NCI-H2171 treated with DMSO at 0.1 percent for 48 hours (cell line): ENCODE results near the gene TAF4.

Experiments used
- DNase-seq: peaks from one replicate; lab custom pipeline; 2025; lab: John Stamatoyannopoulos, UW

The TAF4 gene

GRCh38 chr20:62021793-62022385 lies 43.8 kb downstream of the TAF4 start:
- no peak for DNase-seq

GRCh38 chr20:62020935-62021701 lies 44.6 kb downstream of the TAF4 start:
- no peak for DNase-seq

DNA sequence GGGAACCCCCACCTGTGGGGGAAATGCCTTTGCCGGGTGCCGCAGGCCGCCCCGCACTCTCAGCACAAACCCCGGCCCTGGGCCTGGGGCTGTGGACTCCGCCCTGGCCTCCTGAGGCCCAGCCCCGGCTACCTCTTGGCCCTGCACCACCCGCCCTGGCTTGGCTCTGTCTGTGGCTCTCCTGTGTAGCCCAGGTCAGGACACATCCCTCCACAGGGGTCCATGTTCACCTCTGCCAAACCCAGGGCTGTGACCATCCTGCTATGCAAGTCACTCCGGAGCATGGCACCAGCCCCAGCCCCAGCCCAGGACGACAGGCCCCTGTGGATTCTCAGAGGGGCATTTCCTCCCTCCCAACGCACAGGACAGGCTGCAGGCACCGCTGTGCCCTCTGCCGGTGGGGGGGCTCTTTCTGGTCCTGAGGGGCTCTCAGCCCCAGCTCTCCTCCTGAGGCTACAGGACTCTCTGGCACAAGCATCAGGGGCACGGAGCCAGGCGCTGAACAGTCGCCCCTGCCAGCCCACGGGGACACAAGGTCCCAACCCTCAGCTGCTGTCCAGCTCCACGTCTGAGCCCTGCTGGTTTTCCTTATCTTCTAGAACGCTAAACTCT lies 45.7 kb downstream of the TAF4 start:
- DNase-seq, result no peak

GRCh38 chr20:62019144-62019805 lies 46.4 kb downstream of the TAF4 start:
- DNase-seq, result no peak

DNA sequence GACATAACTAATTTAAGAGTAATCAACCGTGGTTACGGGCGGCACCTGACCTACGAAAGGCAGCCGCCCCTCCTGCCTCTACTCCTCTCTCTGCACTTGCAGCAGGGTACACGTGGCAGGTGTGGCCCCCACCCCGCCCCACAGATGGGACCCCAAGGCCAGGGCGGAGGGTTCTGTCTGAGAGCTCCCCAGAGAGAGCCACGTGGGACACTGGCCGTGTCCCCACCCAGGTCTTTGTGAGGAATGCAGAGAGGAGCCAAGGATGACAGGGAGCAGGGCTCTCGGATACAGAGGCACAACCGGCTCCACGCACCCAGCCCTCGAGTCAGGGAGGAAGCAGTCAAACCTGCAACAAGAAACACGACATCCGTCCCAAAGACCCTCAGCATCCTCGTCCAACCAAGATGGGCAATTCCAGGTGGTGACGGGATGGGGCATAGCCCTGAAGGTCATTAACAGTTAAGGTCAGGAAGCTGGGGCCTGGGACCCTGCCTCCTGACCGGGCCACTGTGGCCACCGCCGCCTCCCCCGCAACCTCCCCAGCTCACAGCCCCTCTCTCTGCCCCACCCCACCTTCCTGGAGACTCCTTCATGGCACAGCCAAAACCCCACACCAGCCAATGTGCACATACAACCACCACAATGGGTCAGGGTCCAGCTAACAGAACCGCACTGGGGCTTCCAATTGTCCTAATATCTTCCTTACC lies 47.1 kb downstream of the TAF4 start:
- no peak for DNase-seq

- DNase-seq, result no peak
Observed at GRCh38 chr20:62015540-62016288, 50.0 kb downstream of the TAF4 start.

- no peak for DNase-seq
Observed at GRCh38 chr20:62014889-62015537, 50.7 kb downstream of the TAF4 start.

GRCh38 chr20:62014488-62014775 lies 51.2 kb downstream of the TAF4 start:
- DNase-seq, result no peak

- DNase-seq, result no peak
Observed at GRCh38 chr20:62012631-62013030, 53.0 kb downstream of the TAF4 start.

DNA sequence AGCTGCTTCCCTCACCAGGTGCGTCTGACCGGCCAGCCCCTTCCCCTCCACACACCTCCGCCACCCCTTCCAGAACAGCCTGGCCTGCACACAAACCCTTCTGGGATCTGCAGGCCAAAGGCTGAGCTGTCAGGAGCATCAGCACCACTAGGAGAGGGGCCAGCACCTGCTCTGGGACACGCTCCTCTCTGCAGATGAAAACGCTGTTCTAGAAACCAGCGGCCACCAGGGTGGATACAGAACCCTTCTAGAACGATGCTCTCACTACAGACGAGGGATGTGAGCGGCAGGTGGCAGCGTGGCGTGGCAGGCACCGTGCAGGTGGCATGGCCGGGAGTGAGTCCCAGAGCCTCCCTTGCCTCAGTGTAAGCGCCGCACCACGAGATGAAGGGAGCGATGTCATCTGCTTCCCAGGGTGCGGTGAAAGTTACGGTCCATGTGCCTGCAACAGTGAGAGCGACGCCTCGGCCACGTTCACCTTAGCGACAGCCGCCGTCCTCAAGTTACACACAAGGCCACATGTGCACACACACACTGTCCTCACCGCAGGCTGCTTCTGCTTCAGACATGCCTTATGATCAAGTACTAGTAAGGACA lies 53.6 kb downstream of the TAF4 start:
- no peak for DNase-seq

DNA sequence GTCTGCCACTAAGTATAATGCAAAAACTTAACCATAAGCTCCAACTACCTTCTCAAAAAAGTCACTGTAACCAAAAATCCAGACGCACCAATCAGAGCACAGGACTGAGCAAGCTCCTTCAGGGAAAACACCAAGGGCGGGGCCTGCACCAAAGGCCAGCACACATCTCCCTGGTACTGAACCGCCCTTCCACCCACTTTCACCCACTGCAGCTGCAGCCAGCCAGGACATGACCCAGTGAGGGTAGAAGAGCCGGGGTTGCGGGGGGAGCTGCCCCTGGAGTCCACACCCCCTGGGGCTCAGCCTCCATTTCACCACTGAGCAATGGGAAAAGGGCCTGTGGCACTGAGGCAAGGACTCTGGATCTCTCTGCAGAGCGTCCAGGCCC lies 54.3 kb downstream of the TAF4 start:
- no peak for DNase-seq

DNA sequence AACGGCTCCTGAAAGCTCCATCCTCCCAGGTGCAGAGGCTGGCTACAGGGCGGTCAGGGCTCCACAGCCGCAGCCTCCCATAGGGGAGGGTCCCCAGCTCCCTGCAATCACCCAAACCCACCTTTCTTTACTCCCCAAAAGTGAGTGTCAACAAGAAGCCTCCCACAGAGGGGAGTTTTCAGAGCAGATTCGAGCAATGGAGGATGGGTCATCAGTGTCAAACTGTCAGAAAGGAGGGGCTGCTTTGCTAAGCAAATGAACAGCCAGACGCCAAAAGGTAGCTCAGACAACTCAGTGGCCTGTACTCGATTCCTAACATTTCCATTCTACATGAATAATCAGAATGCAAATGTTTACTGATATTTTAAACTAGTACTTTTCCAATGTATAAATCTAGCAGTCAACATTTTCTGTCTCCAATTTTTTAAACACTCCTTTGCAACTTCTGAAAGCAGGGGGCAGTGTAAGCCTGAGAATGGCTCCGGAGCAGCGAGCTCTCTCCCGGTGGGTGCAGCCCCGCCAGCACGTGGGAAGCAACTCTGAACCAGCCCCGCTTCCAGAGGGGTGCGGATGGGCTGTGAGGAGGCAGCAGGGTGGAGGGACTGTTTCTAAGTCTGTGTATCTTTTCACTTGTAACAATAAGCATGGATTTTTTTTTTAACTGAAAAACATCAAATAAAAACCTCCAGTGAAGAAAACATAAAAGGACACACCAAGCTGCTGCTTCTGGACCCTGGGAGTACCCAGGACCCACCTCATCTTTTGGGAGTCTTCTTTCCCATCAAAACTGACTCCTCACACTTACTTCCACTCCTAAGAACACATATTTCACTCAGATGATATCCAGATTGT lies 54.9 kb downstream of the TAF4 start:
- DNase-seq, result peak; percentile 53

- no peak for DNase-seq
Observed at GRCh38 chr20:62009869-62010445, 55.7 kb downstream of the TAF4 start.

DNA sequence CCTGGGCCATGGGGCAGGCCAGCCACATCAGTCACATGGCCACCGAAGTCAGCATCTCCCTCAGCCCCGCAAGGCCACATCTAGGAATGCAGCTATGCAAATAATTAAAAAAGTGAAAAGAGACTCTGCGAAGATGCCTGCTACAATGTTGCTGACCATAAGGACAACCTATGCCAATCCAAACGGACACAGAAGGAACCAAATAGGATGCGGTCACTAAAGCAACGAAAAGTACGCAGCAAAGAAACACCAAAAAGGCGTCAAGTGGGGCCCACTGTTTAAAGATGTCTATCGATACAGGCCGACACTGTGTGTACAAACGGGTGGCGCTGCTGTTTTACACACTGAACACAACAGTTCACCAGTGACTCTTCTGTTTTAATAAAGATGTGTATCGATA lies 56.4 kb downstream of the TAF4 start:
- DNase-seq, result no peak

DNA sequence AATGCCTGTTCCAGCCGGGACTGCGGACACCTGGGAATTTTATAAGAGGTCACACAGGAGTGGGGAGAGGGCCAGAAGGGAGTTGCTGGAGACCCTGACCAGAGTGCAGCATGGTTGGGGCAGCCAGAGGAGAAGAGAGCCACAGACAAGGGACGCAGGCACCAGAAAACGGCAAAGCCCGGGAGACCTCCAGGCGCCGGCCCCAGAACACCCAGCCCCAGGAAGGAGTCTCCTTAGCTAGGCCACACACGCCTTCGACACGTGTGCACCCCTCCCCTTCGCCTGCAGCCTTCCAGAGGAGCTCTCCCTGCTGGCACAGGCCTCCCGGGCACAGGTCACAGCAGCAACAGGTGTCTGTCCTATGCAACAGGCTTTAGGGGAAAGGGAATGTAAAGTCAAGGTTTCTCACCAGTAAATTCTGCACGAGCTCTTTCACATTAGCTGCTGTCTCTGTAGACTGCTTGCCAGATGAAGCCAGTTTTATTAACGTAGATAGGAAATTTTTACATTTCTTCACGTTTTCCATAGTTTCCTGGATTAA lies 57.0 kb downstream of the TAF4 start:
- DNase-seq, result no peak

DNA sequence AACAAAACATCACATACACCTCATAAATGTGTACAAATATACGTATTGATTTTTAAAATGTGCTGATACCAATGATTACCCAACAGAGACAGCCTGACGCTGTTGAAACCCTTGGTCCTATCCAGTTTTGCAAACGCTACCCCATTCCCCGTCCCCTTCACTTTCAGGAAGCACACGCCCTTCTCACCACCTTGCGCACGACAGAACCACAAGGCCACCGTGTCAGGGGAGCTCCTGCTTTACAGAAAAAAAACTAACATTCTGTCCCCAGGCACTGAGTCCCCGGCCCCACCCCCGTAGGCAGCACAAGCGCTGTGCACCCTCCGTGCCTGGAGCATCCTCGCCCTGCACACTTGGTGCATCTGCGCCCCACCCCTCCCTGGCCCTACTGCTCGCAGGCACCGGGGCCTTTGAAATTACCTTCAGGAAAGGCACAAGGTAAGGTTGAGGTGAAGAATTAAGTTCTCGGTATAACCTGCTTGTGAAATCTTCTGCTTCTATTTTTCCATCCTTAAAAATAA lies 58.5 kb downstream of the TAF4 start:
- no peak for DNase-seq

DNA sequence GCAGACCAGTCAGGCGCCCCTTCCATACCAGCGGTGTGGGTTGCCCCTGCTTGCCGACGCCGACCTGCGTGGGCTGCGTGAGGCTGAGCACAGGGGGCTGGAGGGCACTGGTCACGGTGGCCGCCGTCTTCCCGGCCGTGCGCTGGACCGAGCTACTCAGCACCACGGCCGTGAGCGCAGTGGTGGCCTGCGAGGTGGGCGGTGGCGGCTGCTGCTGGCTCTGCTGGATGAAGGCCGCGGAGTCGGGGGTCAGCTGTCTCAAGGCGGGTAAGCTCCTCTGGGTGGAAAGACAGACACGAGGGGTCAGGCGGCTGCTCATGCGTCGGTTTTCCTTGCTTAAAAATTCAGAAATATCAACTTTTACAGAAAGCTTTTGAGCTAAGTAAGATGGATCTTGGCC lies 59.2 kb downstream of the TAF4 start:
- no peak for DNase-seq

- no peak for DNase-seq
Observed at GRCh38 chr20:62004614-62005013, 61.1 kb downstream of the TAF4 start.
